HepG2 (cell line): ENCODE measurements around the gene GJD3. TPM values are rescaled to one million over a fixed set of nuclear protein-coding genes. Genes with fewer than 3 reads are reported as not detected.

ENCODE experiments used
- CENPT ChIP-seq: sonication (generic); formaldehyde crosslinking; IDR thresholded peaks from 2 replicates; pipeline ENCODE4 v1.8.0; 2022; ENCODE audit warnings: low read depth, mild to moderate bottlenecking, moderate library complexity, missing genetic modification reagents
- CHD2 ChIP-seq: IDR thresholded peaks from 2 replicates; pipeline ENCODE4 v1.6.1; 2011; ENCODE audit warnings: low read depth, low read length, improper control_type of control experiment
- CREM ChIP-seq, 2 experiments: sonication (generic) in 1 of 2; formaldehyde crosslinking in 1 of 2; IDR thresholded peaks; 2 replicates each; pipeline versions ENCODE4 v1.4.0 to v1.6.1; 2016 to 2020; ENCODE audit warnings: antibody characterized with exemption in 1 of 2, mild to moderate bottlenecking in 1 of 2, missing genetic modification reagents in 1 of 2
- ELF1 ChIP-seq: sonication (generic); formaldehyde crosslinking; IDR thresholded peaks from 2 replicates; pipeline ENCODE4 v1.4.0; 2020; ENCODE audit warnings: missing genetic modification reagents
- FOXO1 ChIP-seq: sonication (generic); formaldehyde crosslinking; IDR thresholded peaks from 2 replicates; pipeline ENCODE4 v1.4.0; 2020; ENCODE audit warnings: missing genetic modification reagents
- HHEX ChIP-seq: IDR thresholded peaks from 2 replicates; pipeline ENCODE4 v1.6.1; 2016; ENCODE audit warnings: control low read depth
- KDM2A ChIP-seq: sonication (generic); formaldehyde crosslinking; IDR thresholded peaks from 2 replicates; pipeline ENCODE4 v1.4.0; 2020; ENCODE audit warnings: low read depth, missing genetic modification reagents, borderline replicate concordance
- KLF6 ChIP-seq: IDR thresholded peaks from 2 replicates; pipeline ENCODE4 v1.8.0; 2016; ENCODE audit warnings: missing biosample characterization, missing genetic modification reagents
- MBD4 ChIP-seq: IDR thresholded peaks from 2 replicates; pipeline ENCODE4 v1.6.1; 2012; ENCODE audit warnings: low read length, inconsistent platforms, borderline replicate concordance
- RNF219 ChIP-seq: sonication (generic); formaldehyde crosslinking; IDR thresholded peaks from 2 replicates; pipeline ENCODE4 v1.5.0; 2020; ENCODE audit warnings: mild to moderate bottlenecking, missing genetic modification reagents
- RXRB ChIP-seq: IDR thresholded peaks from 2 replicates; pipeline ENCODE4 v1.6.1; 2016; ENCODE audit warnings: borderline replicate concordance, missing genetic modification reagents, missing compliant biosample characterization
- SP2 ChIP-seq: sonication (generic); formaldehyde crosslinking; IDR thresholded peaks from 2 replicates; pipeline ENCODE4 v1.5.1; 2020; ENCODE audit warnings: mild to moderate bottlenecking, missing genetic modification reagents
- TBL1XR1 ChIP-seq: fragments of 150-350 bp; IDR thresholded peaks from 2 replicates; pipeline ENCODE4 v1.6.1; 2014; ENCODE audit warnings: borderline replicate concordance, low read length; ENCODE audit not compliant: partially characterized antibody
- ZNF160 ChIP-seq: sonication (generic); formaldehyde crosslinking; IDR thresholded peaks from 2 replicates; pipeline ENCODE4 v1.8.0; 2022; ENCODE audit warnings: mild to moderate bottlenecking, inconsistent platforms, missing genetic modification reagents
- ZNF30 ChIP-seq: sonication (generic); formaldehyde crosslinking; IDR thresholded peaks from 2 replicates; pipeline ENCODE4 v1.5.0; 2020; ENCODE audit warnings: mild to moderate bottlenecking, missing genetic modification reagents
- ZNF598 ChIP-seq: sonication (generic); formaldehyde crosslinking; IDR thresholded peaks from 2 replicates; pipeline ENCODE4 v1.5.1; 2020; ENCODE audit warnings: mild to moderate bottlenecking, missing genetic modification reagents, borderline replicate concordance
- ZNF746 ChIP-seq: sonication (generic); formaldehyde crosslinking; IDR thresholded peaks from 2 replicates; pipeline ENCODE4 v1.8.0; 2022; ENCODE audit warnings: mild to moderate bottlenecking, missing genetic modification reagents
- ZNF768 ChIP-seq: sonication (generic); formaldehyde crosslinking; IDR thresholded peaks from 2 replicates; pipeline ENCODE4 v1.4.0; 2020; ENCODE audit warnings: missing genetic modification reagents
- ZNF770 ChIP-seq: sonication (generic); formaldehyde crosslinking; IDR thresholded peaks from 2 replicates; pipeline ENCODE4 v1.5.0; 2020; ENCODE audit warnings: mild to moderate bottlenecking, missing genetic modification reagents
- ZNF790 ChIP-seq: sonication (generic); formaldehyde crosslinking; IDR thresholded peaks from 2 replicates; pipeline ENCODE4 v1.8.0; 2022; ENCODE audit warnings: missing genetic modification reagents, mild to moderate bottlenecking, borderline replicate concordance
- polyA plus RNA-seq, 8 experiments: library from polyadenylated mRNA; depleted of rRNA in 3 of 8; stranded (reverse) in 7 of 8; unstranded in 1 of 8; fragments of >200 nt; fragmentation: Illumina TruSeq in 4 of 8; extraction: Trizol in 4 of 8; gene quantifications; 2 replicates each; pipeline versions ENCODE4 v1.2.1 to v1.2.3, GENCODE V29; 2011 to 2016; ENCODE audit warnings: low read depth in 4 of 8, missing spikeins in 1 of 8, mixed read lengths in 1 of 8; ENCODE audit not compliant: insufficient read depth in 1 of 8
- total RNA-seq, 5 experiments: library from RNA; depleted of rRNA; stranded (reverse); fragments of >200 nt; fragmentation: Illumina TruSeq; extraction: Trizol; gene quantifications; 2 replicates each; pipeline ENCODE4 v1.2.3, GENCODE V29; 2016; ENCODE audit warnings: low read depth in 1 of 5
- TF ChIP-seq, protein P1 (sequence below): sonication (generic); formaldehyde crosslinking; IDR thresholded peaks from 2 replicates; pipeline ENCODE4 v1.5.0; 2020; ENCODE audit warnings: missing genetic modification reagents
- TF ChIP-seq, protein P2 (sequence below), 2 experiments: sonication (generic) in 1 of 2; formaldehyde crosslinking in 1 of 2; IDR thresholded peaks; 2 replicates each; pipeline versions ENCODE4 v1.4.0 to v1.6.1; 2018 to 2020; ENCODE audit warnings: missing genetic modification reagents in 2 of 2, borderline replicate concordance in 1 of 2, low read depth in 1 of 2, mild to moderate bottlenecking in 1 of 2, missing biosample characterization in 1 of 2

GJD3 gene
- total and polyA plus RNA-seq, 2 of the 13 experiments (the other 11 are each of a cell fraction or from before 2014, with no cell fraction given): not detected

- peak; percentile 97 for TF ChIP-seq ZNF746 (CRISPR knock-in tag)
- TF ChIP-seq, protein P1, sequence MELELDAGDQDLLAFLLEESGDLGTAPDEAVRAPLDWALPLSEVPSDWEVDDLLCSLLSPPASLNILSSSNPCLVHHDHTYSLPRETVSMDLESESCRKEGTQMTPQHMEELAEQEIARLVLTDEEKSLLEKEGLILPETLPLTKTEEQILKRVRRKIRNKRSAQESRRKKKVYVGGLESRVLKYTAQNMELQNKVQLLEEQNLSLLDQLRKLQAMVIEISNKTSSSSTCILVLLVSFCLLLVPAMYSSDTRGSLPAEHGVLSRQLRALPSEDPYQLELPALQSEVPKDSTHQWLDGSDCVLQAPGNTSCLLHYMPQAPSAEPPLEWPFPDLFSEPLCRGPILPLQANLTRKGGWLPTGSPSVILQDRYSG (CRISPR knock-in tag): no peak
- no peak for TF ChIP-seq KDM2A
- 0 out of 2 replicates have a peak, but pooled peaks have one; percentile 20 for TF ChIP-seq ZNF598 (CRISPR knock-in tag)
- no peak for TF ChIP-seq ZNF30 (CRISPR knock-in tag)
- TF ChIP-seq CENPT: no peak
- peak; percentile 75 for TF ChIP-seq TBL1XR1
- peak; percentile 84 for TF ChIP-seq FOXO1 (CRISPR knock-in tag)
- no peak for TF ChIP-seq MBD4
- TF ChIP-seq ZNF160 (CRISPR knock-in tag): peak; percentile 79; the same call in 1 of the 2 replicates
- no peak for TF ChIP-seq RNF219 (CRISPR knock-in tag)
- TF ChIP-seq ZNF790 (CRISPR knock-in tag): no peak
- TF ChIP-seq ZNF768 (CRISPR knock-in tag): peak; percentile 6; the same call in 1 of the 2 replicates
- TF ChIP-seq HHEX (CRISPR knock-in tag): peak; percentile 72
- TF ChIP-seq, protein P2, sequence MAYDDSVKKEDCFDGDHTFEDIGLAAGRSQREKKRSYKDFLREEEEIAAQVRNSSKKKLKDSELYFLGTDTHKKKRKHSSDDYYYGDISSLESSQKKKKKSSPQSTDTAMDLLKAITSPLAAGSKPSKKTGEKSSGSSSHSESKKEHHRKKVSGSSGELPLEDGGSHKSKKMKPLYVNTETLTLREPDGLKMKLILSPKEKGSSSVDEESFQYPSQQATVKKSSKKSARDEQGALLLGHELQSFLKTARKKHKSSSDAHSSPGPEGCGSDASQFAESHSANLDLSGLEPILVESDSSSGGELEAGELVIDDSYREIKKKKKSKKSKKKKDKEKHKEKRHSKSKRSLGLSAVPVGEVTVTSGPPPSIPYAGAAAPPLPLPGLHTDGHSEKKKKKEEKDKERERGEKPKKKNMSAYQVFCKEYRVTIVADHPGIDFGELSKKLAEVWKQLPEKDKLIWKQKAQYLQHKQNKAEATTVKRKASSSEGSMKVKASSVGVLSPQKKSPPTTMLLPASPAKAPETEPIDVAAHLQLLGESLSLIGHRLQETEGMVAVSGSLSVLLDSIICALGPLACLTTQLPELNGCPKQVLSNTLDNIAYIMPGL (CRISPR knock-in tag; IDR thresholded peaks at IDR 0.05; ENCODE audit: borderline replicate concordance in 1 of 2, low read depth in 1 of 2): peak; percentile 60 to 62; a peak in 2 of 4 replicates
- no peak for TF ChIP-seq CHD2
- peak; percentile 46; the same call in 1 of the 2 replicates for TF ChIP-seq ZNF770
- peak; percentile 97 for TF ChIP-seq RXRB (CRISPR knock-in tag)
- no peak for TF ChIP-seq SP2 (CRISPR knock-in tag)
- TF ChIP-seq ELF1 (CRISPR knock-in tag): peak; percentile 77
- peak; percentile 60; the same call in 1 of the 2 replicates for TF ChIP-seq CREM (IDR thresholded peaks at IDR 0.05)
- TF ChIP-seq CREM (CRISPR knock-in tag; IDR thresholded peaks at IDR 0.05): no peak
- TF ChIP-seq KLF6 (CRISPR knock-in tag): peak; percentile 91; the same call in 1 of the 2 replicates
These were observed 11.7 kb downstream of the GJD3 start (continued) for GRCh38 chr17:40352779-40353394.
